Measurements from ENCODE around the gene HES5.

HES5 gene

DNA sequence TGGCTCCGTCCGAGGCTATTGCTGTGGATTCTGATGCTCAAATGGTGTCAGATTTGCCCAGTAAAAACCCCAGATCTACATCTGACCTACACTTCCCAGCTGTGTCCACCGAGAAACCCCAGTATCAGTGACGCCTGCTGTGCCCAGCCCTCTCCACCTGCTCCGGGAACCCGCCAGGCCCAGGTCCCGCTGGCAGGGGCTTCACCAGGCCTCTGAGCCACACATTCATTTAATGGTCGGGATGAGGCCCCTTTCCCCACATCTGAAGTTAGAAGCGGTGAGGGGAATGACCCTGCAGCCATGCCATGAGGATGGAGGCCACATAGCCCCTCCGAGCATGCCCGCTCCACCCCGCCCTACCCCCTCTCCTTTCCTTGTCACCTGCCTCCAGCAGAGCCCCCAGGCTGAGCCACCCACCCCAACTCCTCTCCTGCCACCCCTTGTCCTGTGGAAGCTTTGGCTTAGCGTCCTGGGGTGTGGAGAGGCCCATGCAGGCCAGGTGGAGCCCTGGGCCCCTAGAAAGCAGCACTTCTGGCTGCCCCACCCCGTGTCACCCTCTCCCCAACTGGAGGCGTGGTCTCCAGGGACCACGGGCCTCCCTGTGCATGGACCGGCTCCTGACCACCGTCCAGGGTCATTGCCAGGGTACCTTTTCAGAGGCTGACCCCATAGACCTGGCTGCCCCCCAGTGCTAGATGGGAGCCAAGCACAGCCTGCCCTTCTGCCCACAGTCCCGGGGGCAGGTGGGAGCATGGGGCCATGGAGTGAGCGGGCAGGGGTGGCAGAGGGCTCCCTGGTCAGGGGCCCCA, 34.1 kb upstream of the HES5 start:
- no peaks in the 10 kb centered on the region for H3K36me3 ChIP-seq (ENCODE audit: control insufficient read depth, low read length)
- H3K4me1 ChIP-seq (ENCODE audit: control insufficient read depth, low read length) = no peaks in the 10 kb centered on the region
- no peaks in the 10 kb centered on the region for H4K20me1 ChIP-seq (ENCODE audit: control insufficient read depth, insufficient read depth, low read depth, low read length)
- no peaks in the 10 kb centered on the region for H3K79me2 ChIP-seq (ENCODE audit: control insufficient read depth, low read length)
- H3K27me3 ChIP-seq (ENCODE audit: control insufficient read depth, low read length) = no peaks in the 10 kb centered on the region
- no peaks in the 10 kb centered on the region for H3F3A ChIP-seq (ENCODE audit: control insufficient read depth, insufficient read depth)
- H3K9me2 ChIP-seq (replicated peaks; ENCODE audit: control insufficient read depth, low read length) = no peaks in the 10 kb centered on the region
- H3K4me3 ChIP-seq (ENCODE audit: low read length) = no peak overlapping the region
- H3K9me3 ChIP-seq (ENCODE audit: control insufficient read depth, insufficient read depth, low read length) = no peaks in the 10 kb centered on the region
- no peak for TF ChIP-seq EZH2phosphoT487 (IDR thresholded peaks at IDR 0.05; ENCODE audit: borderline replicate concordance, low read length)
- TF ChIP-seq, protein P1, sequence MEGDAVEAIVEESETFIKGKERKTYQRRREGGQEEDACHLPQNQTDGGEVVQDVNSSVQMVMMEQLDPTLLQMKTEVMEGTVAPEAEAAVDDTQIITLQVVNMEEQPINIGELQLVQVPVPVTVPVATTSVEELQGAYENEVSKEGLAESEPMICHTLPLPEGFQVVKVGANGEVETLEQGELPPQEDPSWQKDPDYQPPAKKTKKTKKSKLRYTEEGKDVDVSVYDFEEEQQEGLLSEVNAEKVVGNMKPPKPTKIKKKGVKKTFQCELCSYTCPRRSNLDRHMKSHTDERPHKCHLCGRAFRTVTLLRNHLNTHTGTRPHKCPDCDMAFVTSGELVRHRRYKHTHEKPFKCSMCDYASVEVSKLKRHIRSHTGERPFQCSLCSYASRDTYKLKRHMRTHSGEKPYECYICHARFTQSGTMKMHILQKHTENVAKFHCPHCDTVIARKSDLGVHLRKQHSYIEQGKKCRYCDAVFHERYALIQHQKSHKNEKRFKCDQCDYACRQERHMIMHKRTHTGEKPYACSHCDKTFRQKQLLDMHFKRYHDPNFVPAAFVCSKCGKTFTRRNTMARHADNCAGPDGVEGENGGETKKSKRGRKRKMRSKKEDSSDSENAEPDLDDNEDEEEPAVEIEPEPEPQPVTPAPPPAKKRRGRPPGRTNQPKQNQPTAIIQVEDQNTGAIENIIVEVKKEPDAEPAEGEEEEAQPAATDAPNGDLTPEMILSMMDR (IDR thresholded peaks at IDR 0.05; ENCODE audit: low read depth, low read length, poor library complexity, severe bottlenecking) = no peak
- no peak overlapping the region for H3K4me2 ChIP-seq (ENCODE audit: low read length)
- H3K27ac ChIP-seq (ENCODE audit: low read depth, low read length) = no peak overlapping the region

DNA sequence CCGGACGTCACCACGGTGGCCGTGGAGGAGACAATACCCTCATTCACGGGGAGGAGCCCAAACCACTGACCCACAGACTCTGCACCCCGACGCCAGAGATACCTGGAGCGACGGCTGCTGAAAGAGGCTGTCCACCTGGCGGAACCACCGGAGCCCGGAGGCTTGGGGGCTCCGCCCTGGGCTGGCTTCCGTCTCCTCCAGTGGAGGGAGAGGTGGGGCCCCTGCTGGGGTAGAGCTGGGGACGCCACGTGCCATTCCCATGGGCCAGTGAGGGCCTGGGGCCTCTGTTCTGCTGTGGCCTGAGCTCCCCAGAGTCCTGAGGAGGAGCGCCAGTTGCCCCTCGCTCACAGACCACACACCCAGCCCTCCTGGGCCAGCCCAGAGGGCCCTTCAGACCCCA, 33.1 kb upstream of the HES5 start:
- Histone ChIP-seq H3K4me1 (ENCODE audit: control insufficient read depth, low read length) (no peaks in the 10 kb centered on the region), H3K9me3 (ENCODE audit: control insufficient read depth, insufficient read depth, low read length) (no peaks in the 10 kb centered on the region), H3F3A (ENCODE audit: control insufficient read depth, insufficient read depth) (no peaks in the 10 kb centered on the region), H3K36me3 (ENCODE audit: control insufficient read depth, low read length) (no peaks in the 10 kb centered on the region), H3K27ac (ENCODE audit: low read depth, low read length) (no peak overlapping the region), H3K9me2 (replicated peaks; ENCODE audit: control insufficient read depth, low read length) (no peaks in the 10 kb centered on the region), H3K4me2 (ENCODE audit: low read length) (no peak overlapping the region), H3K27me3 (ENCODE audit: control insufficient read depth, low read length) (no peaks in the 10 kb centered on the region), H3K79me2 (ENCODE audit: control insufficient read depth, low read length) (no peaks in the 10 kb centered on the region), H3K4me3 (ENCODE audit: low read length) (no peak overlapping the region), H4K20me1 (ENCODE audit: control insufficient read depth, insufficient read depth, low read depth, low read length) (no peaks in the 10 kb centered on the region)
- TF ChIP-seq EZH2phosphoT487 (IDR thresholded peaks at IDR 0.05; ENCODE audit: borderline replicate concordance, low read length) = no peak
- TF ChIP-seq, protein P1 (IDR thresholded peaks at IDR 0.05; ENCODE audit: low read depth, low read length, poor library complexity, severe bottlenecking) = no peak

DNA sequence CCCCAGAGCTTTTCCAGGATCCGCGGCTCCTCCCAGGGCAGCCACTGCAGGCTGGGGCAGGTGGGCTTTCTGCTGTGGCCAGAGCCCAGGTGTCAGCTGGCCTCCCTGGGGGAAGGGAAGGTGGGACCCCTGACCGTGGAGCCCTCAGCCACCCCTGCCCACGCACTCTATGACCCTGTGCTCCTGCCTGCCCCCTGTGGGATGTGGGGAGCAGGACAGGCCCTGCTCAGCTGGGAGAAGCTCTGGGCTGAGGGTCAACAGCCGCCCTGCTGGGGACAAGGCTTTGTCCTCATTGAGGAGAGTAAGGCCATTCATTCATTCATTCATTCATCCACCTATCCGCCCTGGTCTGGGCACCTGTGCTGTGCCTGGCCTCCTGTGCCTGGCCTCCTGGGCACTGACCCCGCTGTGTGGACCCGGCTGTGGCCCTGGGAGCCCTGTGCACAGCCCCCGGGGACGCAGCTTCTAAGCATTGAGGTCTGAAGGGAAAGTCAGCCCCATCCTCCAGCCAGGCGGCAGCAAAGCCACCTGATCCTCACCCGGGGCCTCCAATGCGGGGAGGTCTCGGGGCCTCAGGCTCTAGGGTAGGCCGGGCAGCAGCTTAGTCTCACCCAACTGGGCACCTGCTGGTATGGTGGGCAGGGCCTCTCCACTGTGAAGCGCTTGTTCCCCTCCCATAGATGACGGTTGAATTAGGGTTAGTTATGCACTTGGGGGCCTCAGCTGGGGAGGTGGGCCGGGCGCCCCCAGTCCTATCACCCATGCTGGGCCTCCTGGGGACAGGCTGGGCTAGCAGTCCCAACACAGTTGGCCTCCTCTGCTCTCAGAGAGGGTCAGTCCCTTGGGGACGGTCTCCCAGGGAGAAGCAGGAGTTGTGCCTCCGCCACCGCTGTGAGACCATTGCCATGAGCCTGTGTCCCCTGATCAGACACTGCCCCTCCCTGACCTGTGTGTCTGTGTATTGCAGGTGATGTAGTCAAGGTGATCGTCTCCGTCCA, 32.1 kb upstream of the HES5 start:
- Histone ChIP-seq H4K20me1 (ENCODE audit: control insufficient read depth, insufficient read depth, low read depth, low read length) (no peaks in the 10 kb centered on the region), H3K36me3 (ENCODE audit: control insufficient read depth, low read length) (no peaks in the 10 kb centered on the region), H3F3A (ENCODE audit: control insufficient read depth, insufficient read depth) (no peaks in the 10 kb centered on the region), H3K79me2 (ENCODE audit: control insufficient read depth, low read length) (no peaks in the 10 kb centered on the region), H3K4me3 (ENCODE audit: low read length) (no peak overlapping the region), H3K9me3 (ENCODE audit: control insufficient read depth, insufficient read depth, low read length) (no peaks in the 10 kb centered on the region), H3K27ac (ENCODE audit: low read depth, low read length) (no peak overlapping the region), H3K4me2 (ENCODE audit: low read length) (no peak overlapping the region), H3K27me3 (ENCODE audit: control insufficient read depth, low read length) (no peaks in the 10 kb centered on the region), H3K9me2 (replicated peaks; ENCODE audit: control insufficient read depth, low read length) (no peaks in the 10 kb centered on the region), H3K4me1 (ENCODE audit: control insufficient read depth, low read length) (peaks cover 1% of the 10 kb centered on the region; the same call in 1 of the 2 replicates)
- TF ChIP-seq EZH2phosphoT487 (IDR thresholded peaks at IDR 0.05; ENCODE audit: borderline replicate concordance, low read length) = no peak
- TF ChIP-seq, protein P1 (IDR thresholded peaks at IDR 0.05; ENCODE audit: low read depth, low read length, poor library complexity, severe bottlenecking) = peak; percentile 67
